Stimulated activated CD4-positive, alpha-beta T cell treated with anti-CD3 and anti-CD28 coated beads, Interleukin-4, amount 100 ng/mL, for 24 hours (primary cell): ENCODE results near the gene SERPINA3.
"Not testable (repeated sequence)": the region's sequence is repeated elsewhere in the genome, so short reads cannot be mapped to it uniquely, and the experiment has no call there.

Experiments
- DNase-seq: peaks from one replicate; pipeline ENCODE4 v3.0.0-alpha.2; 2020

SERPINA3 gene

DNA sequence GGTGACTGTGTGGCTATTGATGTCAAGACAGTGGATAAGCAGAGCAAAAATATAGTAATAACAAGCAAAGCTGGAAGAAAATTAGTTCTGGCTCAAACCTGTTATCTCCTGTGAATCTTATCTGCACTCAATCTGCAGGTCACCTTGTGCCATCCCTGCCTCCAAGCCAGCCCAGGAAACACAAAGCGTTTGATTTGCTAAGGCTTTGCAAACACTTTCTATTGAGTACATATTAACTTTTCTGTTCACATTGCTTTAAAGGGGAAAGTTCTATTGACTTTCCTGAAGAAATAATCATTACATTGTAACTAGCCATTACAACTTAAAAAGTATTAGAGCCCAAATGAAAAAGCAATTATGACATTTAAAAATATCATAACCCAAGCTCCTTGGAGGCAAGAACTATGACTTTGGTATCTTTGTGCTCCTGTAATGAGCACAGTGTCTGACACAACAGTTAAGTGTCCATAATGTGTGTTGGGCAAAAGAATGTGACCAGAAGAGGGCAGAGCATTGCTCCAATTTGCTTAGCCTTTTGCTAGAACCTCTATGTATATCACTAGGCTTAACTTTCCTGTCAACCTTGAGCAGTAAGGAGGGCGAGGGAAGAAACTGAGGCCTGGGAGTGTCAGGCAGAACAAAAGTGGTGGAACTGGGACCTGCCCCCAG, 24.7 kb downstream of the SERPINA3 start:
- DNase-seq = no peak

DNA sequence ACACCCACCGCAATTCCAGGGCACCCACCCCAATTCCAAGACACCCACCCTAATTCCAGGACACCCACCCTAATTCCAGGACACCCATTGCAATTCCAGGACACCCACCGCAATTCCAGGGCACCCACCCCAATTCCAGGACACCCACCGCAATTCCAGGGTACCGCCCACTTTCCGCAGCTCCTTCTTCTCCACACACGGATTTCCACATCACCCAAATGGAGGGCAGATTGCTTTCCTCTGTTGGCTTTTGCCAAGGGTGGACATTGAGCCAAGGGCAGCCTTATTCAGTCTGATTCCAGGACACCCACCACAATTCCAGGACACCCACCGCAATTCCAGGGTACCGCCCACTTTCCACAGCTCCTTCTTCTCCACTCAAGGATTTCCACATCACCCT, 25.6 kb downstream of the SERPINA3 start:
- DNase-seq = not testable (repeated sequence)

DNA sequence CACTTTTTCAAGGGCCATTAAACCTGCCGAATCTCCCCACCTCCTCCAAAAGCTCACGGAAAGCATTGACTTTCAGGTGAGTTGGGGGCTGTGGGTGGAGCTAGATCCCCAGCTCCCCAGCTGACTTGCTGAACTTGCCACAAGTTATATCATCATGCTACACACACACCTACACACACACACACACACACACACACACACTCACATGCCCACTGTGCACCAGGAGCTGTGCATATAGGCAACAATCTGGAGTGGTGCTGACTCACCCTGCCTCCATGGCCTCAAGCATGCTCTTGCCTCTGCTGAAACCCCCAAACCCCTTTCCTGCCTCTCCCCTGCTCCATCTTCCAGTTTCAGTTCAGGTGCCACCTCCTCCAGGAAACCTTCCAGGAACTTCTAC, 26.1 kb downstream of the SERPINA3 start:
- no peak for DNase-seq

DNA sequence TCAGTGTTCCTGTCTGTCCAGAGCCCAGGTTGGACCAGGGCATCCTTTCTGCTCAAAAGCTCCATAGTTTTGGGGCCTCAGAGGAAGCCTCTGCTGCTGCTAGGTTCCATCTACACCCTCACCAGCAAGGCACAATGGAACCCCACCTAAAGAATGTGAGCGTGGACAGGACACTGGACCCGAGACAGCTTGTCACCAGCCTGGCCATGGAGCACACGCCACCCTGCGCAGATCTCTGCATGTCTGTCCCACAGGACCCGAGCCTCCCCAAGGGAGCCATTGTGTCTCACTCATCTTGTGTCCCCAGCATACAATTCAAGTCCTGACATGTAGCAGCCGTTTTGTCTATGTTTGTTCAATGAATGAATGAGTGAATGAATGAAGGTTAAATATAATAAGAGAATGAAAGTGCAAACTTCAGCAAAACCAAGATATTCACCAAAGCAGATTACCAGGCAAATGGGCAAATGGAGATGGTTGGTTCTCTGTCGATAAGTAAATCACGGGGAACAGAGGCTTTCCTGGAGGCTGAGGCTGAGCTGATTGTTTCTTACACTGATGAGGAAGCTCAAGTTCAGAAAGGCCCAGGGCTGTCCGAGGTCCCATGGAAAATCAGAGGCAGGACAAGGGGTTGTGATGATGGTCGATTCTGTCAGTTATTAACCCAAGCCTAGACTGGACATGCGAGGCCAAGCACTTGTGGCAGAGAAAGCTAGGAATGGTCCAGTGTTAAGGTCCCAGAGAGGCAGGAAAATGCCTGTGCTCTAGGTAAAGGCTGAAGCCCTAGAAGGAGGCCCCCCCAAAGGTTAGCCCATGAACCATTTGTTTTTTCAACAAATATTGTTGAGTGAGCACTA, 27.0 kb downstream of the SERPINA3 start:
- DNase-seq = no peak

DNA sequence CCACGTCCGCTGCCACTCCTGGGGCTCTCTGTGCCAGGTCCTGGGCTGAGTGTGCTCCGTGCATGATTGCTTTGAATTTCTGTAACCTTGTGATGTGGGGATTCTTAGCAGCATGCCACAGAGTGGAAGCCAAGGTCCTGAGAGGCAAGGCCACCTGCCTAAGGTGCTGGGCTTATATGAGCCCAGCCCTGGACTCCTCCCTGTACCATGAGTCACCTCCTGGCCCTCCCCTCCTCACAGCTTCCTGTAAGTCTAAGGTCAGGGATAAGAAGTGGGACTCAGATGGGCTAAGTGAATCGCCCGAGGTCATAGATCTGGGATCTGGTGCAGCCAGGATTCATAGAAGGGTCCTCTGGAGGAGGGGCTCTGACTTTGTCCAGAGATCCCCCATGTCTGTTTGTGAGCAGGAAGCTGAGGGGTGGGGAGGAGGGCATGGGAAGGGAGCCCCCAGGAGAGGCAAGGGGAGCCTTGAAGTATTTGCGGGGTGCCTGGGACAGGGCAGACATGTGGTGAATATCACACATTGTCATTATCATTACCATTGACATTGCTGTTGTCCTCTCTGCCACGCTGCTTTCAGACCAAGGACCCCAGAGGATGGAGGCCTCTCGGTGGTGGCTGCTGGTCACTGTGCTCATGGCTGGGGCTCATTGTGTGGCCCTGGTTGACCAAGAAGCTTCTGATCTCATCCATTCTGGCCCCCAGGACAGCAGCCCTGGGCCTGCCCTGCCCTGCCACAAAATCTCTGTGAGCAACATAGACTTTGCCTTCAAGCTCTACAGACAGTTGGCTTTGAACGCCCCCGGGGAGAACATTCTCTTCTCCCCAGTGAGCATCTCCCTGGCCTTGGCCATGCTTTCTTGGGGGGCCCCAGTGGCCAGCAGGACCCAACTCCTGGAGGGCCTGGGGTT, 28.8 kb downstream of the SERPINA3 start:
- no peak for DNase-seq

DNA sequence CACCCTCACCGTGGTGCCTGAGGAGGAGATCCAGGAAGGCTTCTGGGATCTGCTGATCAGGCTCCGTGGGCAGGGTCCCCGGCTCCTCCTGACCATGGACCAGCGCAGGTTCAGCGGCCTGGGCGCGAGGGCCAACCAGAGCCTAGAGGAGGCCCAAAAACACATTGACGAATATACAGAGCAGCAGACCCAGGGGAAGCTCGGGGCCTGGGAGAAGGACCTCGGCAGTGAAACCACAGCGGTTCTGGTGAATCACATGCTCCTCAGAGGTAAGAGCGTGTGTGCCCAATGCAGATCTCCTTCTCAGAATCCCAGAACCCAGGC, 29.4 kb downstream of the SERPINA3 start:
- DNase-seq = no peak

DNA sequence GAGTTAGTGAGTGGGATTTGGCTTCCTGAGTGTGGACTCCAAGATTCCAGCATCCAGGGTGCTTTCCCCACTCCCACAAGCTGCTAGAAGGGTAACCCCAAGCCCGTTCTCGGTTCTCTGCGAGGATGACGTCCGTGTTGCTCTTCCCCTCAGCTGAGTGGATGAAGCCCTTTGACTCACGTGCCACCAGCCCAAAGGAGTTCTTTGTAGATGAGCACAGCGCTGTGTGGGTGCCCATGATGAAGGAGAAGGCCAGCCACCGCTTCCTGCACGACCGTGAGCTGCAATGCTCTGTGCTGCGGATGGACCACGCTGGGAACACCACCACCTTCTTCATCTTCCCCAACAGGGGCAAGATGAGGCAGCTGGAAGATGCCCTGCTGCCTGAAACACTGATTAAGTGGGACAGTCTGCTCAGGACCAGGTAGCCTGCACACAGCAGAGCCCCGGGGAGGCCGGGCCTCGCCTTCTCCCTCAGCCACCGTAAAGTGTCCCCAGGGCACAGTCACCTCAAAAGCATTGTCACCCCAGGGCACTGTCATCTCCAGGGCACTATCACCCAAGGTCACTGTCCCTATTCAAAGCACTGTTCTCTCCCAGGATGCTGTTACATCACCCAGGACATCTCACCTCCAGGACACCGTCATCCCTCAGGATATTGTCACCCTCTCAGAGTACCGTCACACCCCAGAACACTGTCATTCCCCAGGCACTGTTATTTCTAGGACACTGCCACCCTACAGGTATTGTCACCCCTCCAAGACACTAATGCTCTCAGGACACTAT, 31.3 kb downstream of the SERPINA3 start:
- DNase-seq = no peak

DNA sequence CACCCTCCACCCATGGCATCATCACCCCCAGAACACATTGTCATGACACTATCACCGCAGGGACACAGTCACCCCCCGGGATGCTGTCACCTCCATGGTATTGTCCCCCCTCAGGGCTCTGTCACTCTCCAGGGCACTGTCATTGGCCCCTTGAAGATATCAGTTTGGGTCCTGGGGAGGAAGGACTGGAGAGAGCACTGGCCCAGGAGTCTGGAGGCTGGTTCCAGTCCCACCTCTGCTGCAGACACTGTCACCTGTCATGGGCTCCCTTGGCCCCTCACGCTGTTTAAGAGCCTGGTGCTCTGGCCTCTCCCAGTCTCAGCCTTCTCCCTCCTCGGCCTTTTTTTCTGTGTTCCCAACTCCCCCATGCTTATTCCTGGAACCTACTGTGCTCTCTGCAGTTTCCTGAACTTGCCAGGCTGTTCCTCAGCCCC, 31.9 kb downstream of the SERPINA3 start:
- DNase-seq = no peak

DNA sequence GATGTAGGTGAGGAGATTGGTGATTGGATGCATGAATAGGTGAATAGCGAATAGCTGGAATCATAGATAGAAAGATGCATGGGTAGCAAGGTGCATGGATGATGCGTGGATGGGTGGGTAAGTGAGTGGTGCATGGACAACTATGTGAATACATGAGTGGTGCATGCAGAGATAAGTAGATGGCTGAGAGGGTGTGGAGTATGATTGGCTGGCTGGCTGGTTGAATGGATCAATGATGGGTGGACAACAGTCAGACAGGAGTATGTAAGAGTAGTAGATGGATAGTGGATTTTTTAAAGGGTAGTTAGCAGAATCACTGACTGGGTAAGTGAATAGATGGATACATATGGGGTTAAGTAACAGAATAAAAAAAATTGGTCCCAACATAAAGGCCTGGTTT, 33.9 kb downstream of the SERPINA3 start:
- no peak for DNase-seq

DNA sequence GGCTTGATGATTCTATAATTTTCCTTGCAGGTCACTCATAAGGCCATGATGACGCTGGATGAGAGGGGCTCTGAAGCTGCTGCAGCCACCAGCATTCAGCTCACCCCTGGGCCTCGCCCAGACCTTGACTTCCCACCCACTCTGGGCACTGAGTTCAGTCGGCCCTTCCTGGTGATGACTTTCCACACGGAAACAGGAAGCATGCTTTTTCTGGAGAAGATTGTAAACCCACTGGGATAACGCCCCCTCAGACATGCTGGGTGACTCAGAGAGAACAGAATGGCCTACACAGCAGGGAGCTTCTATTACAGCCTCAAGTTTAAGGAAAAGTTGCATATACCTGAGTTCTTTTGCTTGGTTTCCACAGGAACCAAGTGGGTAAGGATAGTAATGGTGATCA, 34.3 kb downstream of the SERPINA3 start:
- no peak for DNase-seq

DNA sequence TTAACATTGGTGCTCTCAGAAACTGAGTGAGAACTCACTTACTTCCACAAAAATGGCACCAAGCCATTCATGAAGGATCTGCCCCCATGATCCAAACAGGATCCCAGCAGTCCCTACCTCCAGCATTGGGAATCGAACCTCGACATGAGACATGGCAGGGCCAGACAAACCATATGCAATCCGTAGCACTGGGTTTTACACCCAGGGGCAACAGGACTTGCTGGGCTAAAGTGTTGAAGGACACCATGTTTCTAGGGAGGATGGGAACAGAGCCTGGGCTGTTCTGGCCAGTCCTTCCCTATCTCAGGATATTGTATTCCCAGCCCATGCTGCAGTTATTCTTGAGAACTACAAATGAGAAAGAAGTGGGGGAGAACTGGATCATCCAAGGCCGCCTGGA, 36.6 kb downstream of the SERPINA3 start:
- DNase-seq = no peak

DNA sequence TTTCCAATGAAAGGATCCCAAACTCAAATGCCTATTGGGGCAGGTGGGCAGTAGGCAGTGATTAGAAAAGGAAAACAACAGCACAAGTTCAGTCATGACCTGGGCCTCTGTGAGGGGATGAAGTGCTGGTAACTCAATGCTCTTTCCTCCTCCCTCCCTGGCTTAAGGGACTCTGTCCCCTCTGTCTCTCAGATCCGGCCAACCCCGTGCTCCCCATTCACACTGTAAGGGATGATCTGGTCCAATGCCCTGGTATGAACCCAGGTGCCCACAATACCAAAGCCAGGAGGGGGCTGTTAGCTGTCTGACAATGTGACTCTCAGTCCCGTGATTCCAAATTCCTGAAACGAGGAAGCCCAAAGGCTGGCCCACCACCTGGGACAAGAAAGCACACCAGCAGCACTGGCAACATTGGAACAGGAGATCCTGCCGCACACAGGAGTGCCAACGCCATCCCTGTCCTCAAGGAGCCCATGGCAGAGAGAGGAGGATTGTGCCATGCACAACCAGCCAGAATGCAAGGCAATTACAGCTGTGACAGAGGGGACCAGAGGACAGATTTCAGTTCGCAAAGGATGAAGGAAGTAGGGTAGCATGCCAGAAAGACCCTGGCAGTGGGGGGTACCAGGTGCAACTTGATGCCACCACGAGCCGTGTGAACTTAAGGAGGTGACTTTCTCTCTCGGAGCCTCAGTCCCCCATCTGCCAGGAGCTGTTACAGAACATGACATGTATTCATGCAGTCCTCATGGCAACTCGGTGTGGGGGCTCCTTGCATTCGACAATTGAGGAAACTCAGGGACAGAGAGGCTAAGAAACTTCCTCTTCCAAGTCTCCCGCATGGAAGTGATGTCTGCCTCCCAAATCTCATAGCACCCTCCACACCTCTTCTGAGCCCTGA, 37.6 kb downstream of the SERPINA3 start:
- DNase-seq = no peak

DNA sequence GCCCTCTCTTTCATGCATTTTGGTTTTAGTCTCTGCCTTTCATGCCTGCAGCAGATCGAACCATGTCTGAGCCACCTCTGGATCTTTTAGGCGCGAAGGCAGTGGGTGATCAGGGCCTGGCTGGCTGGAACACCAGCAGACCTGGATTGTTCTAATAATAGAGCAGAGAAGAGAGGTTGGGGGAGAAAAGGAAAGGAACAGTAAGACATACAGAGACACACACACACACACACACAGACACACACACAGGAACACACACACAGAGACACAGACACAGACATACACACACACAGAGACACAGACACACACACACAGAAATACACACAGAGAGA, 38.2 kb downstream of the SERPINA3 start:
- no peak for DNase-seq

DNA sequence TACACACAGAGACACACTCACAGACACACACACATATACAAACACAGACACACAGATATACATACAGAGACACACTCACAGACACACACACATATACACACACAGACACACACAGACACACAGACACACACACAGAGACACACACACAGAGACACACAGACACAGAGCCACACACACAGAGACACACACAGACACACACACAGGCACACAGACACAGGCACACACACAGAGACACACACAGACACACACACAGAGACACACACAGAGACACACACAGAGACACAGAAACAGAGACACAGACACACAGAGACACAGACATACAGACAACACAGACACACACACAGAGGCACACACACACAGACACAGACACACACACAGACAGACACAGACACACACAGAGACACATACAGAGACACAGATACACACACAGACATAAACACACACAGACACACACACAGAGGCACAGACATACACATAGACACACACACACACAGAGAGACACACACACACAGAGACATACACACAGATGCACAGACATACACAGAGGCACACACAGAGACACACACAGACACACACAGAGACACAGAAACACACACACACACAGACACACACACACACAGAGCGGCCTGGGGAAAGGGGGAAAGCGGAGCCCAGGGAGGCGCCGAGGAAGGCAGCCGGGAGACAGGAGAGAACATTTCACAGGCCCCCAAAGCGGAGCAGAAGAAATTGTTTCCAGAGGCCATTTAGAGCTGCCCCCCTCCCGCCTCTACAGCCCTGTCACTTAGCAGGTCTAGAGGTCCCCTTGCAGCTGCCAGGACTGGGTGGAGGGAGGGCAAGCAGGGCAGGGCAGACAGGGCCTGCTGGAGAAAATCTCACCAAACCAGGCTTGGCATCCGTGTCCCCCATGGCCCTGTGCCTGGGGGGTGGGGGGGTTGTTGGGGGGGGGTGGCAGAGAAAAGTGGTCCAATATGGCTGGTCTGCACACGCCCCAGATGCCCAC, 38.9 kb downstream of the SERPINA3 start:
- DNase-seq = no peak

DNA sequence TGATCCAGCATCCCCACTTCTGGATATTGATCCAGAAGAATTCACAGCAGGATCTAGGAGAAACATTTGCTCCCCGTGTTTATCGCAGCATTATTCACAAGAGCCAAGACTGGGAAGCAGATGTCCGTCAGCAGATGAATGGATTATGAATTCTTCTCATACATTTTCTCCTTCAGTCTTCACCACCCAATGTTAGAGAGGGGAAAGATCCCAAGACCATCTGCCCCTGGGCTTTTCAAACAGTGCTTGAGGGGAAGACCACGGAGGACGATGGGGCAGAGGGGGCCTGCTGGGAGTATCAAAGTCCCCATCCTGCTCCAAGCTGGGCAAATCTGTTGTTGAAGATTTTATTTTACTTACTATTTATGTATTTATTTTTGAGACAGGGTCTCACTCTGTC, 41.1 kb downstream of the SERPINA3 start:
- DNase-seq = no peak

DNA sequence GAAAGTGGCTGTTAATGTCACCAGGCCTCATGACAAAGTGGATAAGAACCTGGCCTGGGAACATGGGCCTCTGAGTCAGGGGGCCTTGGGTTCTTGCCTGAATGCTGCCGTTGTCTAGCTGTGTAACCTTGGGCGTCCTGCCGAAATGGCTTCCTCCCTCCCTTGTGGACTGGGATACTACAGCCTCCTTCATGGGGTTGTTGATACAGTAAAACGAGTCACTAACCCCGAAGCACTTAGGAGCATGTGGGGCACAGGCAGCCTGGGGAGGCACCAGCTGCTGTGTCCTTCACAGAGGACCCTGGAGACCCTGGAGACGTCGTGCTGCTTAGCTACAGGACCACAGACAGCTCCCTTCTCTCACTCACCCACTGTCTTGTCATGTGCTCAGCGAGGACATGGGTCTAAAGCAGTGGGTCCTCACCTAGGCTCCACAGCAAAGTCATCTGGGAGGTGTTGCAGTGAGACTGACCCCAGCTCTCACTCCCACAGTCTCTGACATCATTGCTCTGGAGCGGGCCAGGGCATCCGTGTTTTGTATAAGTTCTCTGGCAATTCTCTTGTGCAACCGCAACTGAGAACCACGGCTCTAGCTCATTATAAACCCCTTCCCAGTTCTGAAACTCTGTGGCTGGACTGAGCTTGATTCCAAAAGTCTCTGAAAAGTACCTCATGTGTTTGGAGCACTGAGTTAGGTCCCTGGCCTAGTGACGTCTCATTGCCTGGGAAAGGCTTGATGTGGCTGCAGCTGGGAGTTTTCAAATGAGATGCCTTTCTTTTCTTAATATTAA, 42.1 kb downstream of the SERPINA3 start:
- no peak for DNase-seq

DNA sequence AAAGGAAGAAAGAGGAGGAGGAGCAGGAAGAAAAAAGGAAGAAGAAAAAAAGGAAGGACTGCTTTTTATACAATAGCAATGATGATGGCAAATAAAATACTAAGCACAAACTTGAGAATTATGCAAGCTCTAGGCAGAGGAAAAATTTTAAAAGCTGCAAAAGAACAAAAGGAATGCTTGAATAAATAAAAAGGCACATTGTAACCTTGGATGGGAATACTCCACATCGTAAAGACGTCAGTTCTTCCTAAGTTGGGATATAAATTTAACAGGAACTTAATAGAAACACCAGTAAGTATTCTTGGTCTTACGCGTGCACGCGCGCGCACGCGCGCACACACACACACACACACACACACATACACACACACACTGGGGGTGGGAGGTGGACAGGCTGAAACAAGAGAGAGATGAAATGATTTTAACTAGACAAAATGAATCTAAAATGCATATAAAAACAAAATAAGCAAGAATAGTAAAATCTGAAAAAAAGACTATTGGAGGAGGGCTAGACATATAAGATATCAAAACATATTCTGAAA, 43.0 kb downstream of the SERPINA3 start:
- DNase-seq = no peak

DNA sequence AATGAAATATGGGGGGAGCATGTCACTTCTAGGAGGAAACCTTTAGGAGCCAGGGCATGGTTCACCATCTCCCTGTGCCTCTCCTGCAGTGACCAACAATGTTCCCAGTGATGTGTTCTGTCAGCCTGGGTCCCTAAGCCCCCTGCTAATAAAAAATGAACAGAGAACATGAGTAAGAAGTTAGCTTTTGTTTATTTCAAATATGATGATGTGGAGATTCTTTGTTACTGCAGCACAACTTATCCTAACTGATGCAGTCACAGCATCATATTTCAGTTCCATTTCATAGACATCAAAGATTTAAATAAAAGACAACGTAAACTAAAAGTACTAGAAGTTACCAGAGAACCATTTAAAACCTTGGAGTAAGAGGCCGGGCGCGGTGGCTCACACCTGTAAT, 43.9 kb downstream of the SERPINA3 start:
- no peak for DNase-seq

DNA sequence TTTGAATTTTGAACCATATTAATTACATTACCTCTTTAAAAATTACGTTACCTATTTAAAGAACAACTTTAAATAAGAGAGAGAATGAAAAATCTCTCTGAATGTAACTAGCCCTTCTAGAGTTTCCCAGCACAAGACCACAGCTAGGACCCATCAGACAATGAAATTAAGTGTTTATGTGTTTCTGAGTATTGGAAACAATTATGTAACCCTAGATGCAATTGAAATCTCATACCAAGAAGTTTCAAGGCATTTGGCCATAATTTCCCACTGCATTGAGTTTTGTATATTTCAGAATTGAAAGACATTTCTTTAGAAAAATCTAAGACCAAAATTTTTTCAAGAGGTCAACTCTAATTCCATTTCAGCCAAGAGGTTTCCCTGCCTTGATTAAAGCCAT, 47.1 kb downstream of the SERPINA3 start:
- no peak for DNase-seq
